Measurements from ENCODE around the gene AGAP1.

DNA sequence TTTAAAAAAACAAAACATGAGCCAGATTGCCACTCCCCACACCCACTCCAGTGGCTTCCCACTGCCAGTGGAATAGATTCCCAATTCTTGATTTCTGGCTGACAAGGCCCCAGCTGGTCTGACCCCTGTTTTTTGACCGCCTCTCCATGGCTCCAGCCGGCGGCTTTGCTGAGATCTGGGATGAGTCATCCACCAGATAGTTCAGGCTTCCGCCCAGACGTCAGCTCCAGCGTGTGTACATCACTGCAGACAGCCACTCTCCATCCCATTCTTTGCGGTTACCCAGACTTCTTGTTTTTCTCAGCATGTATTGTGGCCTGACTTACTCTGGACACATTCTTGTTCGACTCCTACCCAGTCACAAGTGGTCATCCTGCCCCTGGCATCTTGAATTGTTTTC, 446.5 kb downstream of the AGAP1 start:
- TF ChIP-seq EZH2 (IDR thresholded peaks at IDR 0.05; ENCODE audit: insufficient read depth, low read length): no peak
- TF ChIP-seq, protein P1, sequence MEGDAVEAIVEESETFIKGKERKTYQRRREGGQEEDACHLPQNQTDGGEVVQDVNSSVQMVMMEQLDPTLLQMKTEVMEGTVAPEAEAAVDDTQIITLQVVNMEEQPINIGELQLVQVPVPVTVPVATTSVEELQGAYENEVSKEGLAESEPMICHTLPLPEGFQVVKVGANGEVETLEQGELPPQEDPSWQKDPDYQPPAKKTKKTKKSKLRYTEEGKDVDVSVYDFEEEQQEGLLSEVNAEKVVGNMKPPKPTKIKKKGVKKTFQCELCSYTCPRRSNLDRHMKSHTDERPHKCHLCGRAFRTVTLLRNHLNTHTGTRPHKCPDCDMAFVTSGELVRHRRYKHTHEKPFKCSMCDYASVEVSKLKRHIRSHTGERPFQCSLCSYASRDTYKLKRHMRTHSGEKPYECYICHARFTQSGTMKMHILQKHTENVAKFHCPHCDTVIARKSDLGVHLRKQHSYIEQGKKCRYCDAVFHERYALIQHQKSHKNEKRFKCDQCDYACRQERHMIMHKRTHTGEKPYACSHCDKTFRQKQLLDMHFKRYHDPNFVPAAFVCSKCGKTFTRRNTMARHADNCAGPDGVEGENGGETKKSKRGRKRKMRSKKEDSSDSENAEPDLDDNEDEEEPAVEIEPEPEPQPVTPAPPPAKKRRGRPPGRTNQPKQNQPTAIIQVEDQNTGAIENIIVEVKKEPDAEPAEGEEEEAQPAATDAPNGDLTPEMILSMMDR (IDR thresholded peaks at IDR 0.05; ENCODE audit: insufficient read depth, low read depth, low read length): no peak
